AG04449 (cell line): Measurements from ENCODE around the gene TMEM130.

ENCODE experiments used
- CTCF ChIA-PET: fragments of 350-600 bp; formaldehyde crosslinking; extraction: SDS; loops from one replicate; lab custom pipeline; 2021; ENCODE audit warnings: antibody characterized with exemption; lab: Yijun Ruan, JAX
- POLR2A ChIA-PET: fragments of 400-600, 350-600 bp; formaldehyde crosslinking; extraction: SDS; loops from one replicate; lab custom pipeline; 2020; ENCODE audit warnings: antibody characterized with exemption, inconsistent platforms; lab: Yijun Ruan, JAX
- DNase-seq: peaks from one replicate; pipeline ENCODE4 v3.0.0-alpha.2; 2010; ENCODE audit warnings: low read depth, low spot score
- H3K4me3 ChIP-seq: 2 replicates; pipeline ENCODE4 v1.5.1; 2011; ENCODE audit warnings: low read depth, mild to moderate bottlenecking, control low read depth, low read length
- TF ChIP-seq, protein P1 (sequence below): IDR thresholded peaks from one replicate; pipeline ENCODE4 v1.5.1; 2011; ENCODE audit warnings: mild to moderate bottlenecking, moderate library complexity, low read length, control low read depth, inconsistent platforms; ENCODE audit not compliant: insufficient read depth; ENCODE audit errors: missing control alignments

Gene TMEM130

DNA sequence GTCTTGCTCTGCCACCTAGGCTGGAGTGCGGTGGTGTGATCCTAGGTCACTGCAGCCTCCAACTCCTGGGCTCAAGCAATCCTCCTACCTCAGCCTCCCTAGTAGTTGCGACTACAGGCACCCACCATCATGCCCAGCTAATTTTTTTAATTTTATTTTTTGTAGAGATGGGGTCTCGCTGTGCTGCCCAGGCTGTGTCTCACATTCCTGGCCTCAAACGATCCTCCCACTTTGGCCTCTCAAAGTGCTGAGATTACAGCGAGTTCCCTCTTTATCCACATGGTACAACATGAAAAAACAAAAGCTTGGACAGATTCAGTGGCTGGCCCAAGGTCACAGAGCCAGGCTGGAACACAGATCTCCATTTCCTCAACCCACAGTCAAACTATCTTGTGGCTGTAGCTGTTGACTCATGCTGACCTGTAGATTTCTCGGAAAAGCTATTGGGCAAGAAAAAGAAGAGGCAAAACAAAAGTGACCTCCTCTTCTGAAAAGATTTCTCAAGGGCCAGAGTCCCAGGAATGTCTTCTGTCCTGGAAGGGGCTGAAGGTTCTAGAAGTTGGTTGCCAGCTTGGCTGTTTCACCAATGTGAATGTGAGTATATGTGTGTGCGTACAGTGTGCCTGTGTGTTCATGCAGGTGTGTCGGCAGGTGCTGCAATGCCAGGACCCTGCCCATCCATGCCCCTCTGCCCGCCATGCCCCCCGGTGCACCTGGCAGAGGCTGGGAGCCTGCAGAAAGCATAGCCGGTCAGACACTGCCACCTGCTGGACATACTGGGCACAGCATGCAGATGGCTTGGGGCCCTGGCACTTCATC, 28.4 kb downstream of the TMEM130 start:
- POLR2A ChIA-PET, result interaction anchor here (0.6 kb wide), 1 partner anchor 10 kb away, joined by 3 read pairs; no protein-coding TSS in a partner anchor
- TF ChIP-seq, protein P1, sequence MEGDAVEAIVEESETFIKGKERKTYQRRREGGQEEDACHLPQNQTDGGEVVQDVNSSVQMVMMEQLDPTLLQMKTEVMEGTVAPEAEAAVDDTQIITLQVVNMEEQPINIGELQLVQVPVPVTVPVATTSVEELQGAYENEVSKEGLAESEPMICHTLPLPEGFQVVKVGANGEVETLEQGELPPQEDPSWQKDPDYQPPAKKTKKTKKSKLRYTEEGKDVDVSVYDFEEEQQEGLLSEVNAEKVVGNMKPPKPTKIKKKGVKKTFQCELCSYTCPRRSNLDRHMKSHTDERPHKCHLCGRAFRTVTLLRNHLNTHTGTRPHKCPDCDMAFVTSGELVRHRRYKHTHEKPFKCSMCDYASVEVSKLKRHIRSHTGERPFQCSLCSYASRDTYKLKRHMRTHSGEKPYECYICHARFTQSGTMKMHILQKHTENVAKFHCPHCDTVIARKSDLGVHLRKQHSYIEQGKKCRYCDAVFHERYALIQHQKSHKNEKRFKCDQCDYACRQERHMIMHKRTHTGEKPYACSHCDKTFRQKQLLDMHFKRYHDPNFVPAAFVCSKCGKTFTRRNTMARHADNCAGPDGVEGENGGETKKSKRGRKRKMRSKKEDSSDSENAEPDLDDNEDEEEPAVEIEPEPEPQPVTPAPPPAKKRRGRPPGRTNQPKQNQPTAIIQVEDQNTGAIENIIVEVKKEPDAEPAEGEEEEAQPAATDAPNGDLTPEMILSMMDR, result peak; percentile 98
- DNase-seq, result peak; percentile 28
- CTCF ChIA-PET, result interaction anchor here (0.6 to 5.1 kb wide), 36 partner anchors 10 to 819 kb away, joined by 3 to 135 read pairs (median 6); partner anchors contain the start of genes TMEM130 and TRRAP
- no peak overlapping the region for H3K4me3 ChIP-seq

DNA sequence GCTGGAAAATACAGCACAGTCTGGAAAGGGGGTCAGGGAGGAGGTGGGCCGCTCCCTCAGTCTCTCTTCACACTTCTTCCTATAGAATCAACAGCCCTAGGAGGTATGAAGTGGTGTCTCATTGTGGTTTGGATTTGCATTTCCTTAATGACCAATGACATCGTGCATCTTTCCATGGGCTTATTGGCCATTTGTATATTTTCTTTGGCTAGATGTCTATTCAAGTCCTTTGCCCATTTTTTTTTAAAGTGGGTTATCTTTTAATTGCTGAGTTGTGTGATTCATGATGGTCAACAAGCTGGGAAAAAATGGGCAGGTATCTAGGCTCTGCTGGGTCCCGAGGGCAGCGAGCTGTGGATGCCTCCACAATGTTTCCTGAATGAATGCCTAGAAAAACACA, 29.1 kb downstream of the TMEM130 start:
- POLR2A ChIA-PET, result interaction anchor here (0.6 kb wide), 1 partner anchor 11 kb away, joined by 3 read pairs; no protein-coding TSS in a partner anchor

DNA sequence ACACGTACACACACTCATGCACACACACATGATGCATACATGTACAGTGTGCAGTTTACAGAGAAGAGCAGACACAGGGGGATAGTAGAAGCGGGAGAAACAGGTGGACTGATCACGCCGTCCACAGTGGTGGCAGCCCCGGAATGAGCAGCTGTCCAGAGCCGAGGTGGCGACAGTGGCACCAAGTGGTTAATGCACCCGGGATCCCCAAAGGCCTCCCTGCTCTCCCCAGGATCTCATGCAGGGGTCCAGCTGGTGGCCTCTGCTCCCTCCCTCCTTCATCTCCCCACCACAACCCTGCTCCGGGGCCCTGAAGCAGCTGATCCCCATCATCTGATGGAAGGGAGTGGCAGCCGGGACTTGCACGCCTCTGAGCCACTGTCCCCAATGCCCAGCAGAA, 29.7 kb downstream of the TMEM130 start:
- H3K4me3 ChIP-seq, result no peak overlapping the region
- ChIA-PET POLR2A (no interaction called here), CTCF (interaction anchor here (1.3 to 5.1 kb wide), 9 partner anchors 9 to 671 kb away, joined by 5 to 135 read pairs (median 12); no protein-coding TSS in a partner anchor)
- TF ChIP-seq, protein P1, result no peak
- DNase-seq, result no peak

More for the DNA sequence above, 29.1 kb downstream of the TMEM130 start:
- no peak overlapping the region for H3K4me3 ChIP-seq
- CTCF ChIA-PET, result interaction anchor here (0.7 to 5.1 kb wide), 29 partner anchors 9 to 819 kb away, joined by 3 to 135 read pairs (median 6); partner anchors contain the start of genes TMEM130 and TRRAP
- no peak for DNase-seq
- TF ChIP-seq, protein P1, result no peak

DNA sequence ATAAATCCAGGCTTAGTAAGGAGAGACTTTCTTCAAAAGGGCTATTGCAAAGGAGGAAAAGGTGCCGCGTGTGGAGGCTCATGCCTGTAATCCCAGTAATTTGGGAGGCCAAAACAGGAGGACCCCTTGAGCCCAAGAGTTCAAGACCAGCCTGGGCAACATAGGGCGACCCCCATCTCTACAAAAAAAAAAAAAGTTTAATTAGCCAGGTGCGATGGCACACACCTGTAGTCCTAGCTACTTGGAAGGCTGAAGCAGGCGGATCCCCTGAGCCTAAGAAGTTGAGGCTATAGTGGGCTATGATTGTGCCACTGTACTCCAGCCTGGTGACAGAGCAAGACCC, 32.2 kb downstream of the TMEM130 start:
- no peak for DNase-seq
- ChIA-PET POLR2A (no interaction called here), CTCF (interaction anchor here (1.6 to 2.7 kb wide), 2 partner anchors 9 to 11 kb away, joined by 4 to 13 read pairs; no protein-coding TSS in a partner anchor)
- no peak overlapping the region for H3K4me3 ChIP-seq
- TF ChIP-seq, protein P1, result no peak

DNA sequence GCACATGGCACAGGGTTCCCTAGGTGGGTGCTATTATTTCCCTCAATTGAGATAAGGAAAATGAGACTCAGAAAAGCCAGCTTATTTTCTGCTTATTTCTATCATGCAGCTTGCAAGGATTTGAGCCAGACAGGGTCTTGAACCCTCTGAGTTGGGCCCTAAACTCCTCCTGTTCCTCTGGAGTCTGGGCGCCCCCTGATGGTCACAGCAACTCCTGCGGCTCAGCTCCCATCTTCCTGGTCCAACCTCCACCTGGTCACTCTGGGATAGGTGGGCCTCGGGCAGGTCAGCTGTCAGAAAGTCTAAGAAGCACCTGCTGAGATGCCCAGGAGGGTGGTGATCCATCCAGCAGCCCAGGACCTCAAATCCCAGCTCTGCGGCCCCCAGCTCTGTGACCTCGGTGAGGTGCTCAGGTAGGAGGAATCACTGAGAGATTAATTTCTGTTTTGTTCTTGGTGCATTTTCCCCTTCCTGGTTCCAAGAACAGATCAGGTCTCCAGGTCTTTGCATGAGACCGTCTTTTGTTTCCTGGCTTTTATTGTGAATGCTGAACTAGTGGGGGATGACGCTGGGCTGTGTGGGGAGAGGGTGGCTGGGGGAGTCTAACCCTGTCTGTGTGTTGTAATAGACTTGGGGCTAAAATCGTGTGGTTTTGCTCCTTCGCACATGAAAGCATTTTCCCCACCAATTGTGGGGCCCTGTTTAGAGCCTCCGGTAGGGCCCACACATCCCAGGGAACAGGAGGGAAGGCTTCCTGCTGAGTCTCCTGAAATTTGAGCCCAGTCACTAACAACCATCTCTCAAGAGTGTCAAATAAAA, 32.8 kb downstream of the TMEM130 start:
- TF ChIP-seq, protein P1, result peak; percentile 69
- H3K4me3 ChIP-seq, result no peak overlapping the region
- no peak for DNase-seq
- ChIA-PET POLR2A (no interaction called here), CTCF (interaction anchor here (0.6 to 3.1 kb wide), 9 partner anchors 8 to 815 kb away, joined by 3 to 13 read pairs (median 3); no protein-coding TSS in a partner anchor)

DNA sequence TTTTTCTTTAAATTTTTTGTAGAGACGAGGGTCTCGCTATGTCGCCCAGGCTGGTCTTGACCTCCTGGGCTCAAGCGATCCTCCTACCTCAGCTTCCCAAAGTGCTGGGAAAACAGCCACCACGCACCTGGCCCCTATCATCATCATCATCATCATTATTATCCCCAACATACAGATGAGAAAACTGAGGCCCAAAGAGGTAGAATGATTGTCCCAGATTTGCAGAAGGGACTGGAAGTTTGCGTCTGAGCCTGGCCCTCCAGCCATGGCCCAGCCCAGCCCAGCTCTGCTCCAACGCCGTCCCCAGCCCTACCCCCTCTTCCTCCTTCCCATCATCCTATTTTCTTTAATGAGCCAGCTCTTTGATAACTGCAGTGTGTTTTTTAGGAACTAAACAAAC, 34.9 kb downstream of the TMEM130 start:
- TF ChIP-seq, protein P1, result no peak
- H3K4me3 ChIP-seq, result no peak overlapping the region
- POLR2A ChIA-PET, result no interaction called here
- no peak for DNase-seq
- CTCF ChIA-PET, result interaction anchor here (0.9 to 3.1 kb wide), 4 partner anchors 10 to 400 kb away, joined by 3 to 12 read pairs (median 7); no protein-coding TSS in a partner anchor
